Activated CD4-positive, alpha-beta T cell treated with anti-CD3 and anti-CD28 coated beads, Interleukin-2, Interleukin-6, amounts not matched to agents 100 ng/mL and 50 ng/mL, durations not matched to agents 16 hours and 8 hours (primary cell): Measurements from ENCODE around the gene RNASET2.
"Not testable (repeated sequence)": the region's sequence is repeated elsewhere in the genome, so short reads cannot be mapped to it uniquely, and the experiment has no call there.

ENCODE experiments used
- DNase-seq: peaks from one replicate; pipeline ENCODE4 v3.0.0-alpha.2; 2020

Gene RNASET2

DNA sequence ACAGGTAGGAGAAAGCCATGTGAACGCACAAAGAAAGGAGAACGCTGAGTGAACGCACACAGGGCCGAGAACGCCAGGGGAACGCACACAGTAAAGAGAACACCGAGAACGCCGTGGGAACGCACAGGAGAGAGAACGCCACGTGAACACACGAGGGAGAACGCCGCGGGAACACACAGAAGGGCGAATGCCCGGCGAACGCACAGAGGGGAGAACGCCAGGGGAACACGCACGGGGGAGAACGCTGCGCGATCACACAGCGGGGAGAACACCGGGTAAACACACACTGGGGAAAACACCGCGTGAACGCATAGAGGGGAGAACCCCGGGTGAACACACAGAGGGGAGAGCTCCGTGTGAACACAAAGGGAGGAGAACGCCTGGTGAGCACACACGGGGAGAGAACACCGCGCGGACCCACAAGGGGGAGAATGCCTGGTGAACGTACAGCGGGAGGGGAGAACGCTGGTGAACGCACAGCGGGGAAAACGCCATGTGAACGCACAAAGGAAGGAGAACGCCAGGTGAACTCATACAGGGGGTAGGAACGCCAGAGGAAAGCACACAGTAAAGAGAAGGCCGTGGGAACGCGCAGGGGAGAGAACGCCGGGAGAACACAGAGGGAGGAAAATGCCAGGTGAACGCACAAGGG lies 55.3 kb downstream of the RNASET2 start:
- no peak for DNase-seq

DNA sequence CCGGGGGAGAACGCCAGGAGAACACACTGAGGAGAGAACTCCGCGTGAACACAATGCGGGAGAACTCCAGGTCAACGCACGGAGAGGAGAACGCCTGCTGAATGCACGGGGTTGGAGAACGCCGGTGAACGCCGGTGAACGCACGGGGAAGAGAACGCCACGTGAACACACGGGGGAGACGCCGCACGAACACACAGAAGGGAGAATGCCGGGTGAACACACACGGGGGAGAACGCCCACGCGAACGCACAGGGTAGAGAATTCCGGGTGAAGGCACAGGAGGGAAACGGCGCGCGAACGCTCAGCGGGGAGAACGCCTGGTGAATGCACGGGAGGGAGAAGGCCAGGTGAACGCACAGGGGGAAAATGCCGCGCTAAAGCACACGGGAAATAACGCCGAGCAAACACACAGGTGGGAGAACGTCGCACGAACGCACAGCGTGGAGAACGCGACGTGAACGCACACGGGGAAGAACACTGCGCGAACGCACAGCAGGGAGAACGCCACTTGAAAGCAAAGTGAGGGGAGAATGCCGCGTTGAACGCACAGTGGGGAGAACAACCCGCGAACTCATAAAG lies 56.1 kb downstream of the RNASET2 start:
- DNase-seq: no peak

DNA sequence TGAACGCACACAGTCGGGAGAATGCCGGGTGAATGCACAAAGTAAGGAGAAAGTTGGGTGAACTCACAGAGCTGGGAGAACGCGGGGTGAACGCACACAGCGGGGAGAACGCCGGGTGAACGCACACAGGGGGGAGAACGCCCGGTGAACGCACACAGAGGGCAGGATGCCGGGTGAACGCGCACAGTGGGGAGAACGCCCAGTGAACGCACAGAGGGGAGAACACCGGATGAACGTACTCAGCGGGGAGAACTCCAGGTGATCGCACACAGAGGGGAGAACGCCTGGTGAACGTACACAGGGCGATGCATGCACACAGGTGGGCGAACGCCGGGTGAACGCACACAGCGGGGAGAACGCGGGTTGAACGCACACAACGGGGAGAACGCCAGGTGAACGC lies 57.4 kb downstream of the RNASET2 start:
- no peak for DNase-seq

DNA sequence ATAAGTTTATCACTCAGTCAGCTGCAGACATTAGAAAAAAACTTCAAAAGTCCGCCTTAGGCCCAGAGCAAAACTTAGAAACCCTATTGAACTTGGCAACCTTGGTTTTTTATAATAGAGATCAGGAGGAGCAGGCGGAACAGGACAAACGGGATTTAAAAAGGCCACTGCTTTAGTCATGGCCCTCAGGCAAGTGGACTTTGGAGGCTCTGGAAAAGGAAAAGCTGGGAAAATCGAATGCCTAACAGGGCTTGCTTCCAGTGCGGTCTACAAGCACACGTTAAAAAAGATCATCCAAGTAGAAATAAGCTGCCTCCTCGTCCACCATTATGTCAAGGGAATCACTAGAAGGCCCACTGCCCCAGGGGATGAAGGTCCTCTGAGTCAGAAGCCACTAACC lies 61.7 kb downstream of the RNASET2 start:
- not testable (repeated sequence) for DNase-seq

DNA sequence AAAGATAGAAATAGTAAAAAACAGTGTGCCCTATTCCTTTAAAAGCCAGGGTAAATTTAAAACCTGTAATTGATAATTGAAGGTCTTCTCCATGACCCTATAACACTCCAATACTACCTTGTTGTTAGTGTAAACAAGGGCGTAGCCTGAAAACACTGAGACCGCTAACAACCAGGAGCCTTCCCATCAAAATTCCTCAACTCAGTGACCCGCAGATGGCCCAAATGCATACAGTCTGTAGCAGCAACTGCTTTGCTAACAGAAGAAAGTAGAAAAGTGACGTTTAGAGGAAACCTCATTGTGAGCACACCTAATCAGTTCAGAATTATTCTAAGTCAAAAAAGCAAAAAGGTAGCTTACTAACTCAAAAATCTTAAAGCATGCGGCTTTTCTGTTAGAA lies 63.9 kb downstream of the RNASET2 start:
- not testable (repeated sequence) for DNase-seq

DNA sequence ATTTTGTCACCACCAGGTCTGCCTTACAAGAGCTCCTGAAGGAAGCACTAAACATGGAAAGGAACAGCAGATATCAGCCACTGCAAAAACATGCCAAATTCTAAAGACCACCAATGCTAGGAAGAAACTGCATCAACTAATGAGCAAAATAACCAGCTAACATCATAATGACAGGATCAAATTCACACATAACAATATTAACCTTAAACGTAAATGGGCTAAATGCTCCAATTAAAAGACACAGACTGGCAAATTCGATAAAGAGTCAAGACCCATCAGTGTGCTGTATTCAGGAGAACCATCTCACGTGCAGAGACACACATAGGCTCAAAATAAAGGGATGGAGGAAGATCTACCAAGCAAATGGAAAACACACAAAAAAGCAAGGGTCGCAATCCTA lies 69.6 kb downstream of the RNASET2 start:
- DNase-seq: not testable (repeated sequence)

DNA sequence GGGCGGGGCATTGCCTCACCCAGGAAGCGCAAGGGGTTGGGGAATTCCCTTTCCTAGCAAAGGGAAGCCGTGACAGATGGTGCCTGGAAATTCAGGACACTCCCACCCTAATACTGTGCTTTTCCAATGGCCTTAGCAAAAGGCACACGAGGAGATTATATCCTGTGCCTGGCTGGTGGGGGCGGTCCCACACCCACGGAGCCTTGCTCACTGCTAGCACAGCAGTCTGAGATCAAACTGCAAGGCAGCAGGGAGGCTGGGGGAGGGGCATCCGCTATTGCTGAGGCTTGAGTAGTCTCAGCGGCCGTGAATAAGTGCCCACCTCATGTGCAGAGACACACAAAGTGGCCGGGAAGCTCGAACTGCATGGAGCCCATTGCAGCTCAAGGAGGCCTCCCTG lies 71.4 kb downstream of the RNASET2 start:
- DNase-seq: not testable (repeated sequence)

DNA sequence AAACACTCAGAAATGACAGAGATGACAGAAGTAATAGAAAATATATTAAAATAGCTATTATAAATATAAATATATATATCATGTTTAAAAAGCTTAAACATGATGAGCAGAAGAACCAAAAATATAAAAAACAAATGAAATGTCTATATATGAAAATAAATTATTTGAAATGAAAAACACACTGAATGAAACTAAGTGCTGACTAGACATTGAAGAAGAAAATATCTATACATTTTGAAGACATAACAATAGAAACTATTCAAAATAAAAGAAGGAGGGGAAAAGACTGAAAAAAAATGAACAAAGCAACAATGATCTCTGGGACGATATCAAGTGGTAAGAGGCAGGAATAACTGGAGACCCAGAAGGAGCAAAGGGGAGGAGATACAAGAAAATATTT lies 76.8 kb downstream of the RNASET2 start:
- no peak for DNase-seq
